Midbrain (tissue), 1 donor: ENCODE results near the gene BET1L.

Experiments
- DNase-seq: peaks from one replicate; lab custom pipeline; 2025; lab: John Stamatoyannopoulos, UW

Gene BET1L

DNA sequence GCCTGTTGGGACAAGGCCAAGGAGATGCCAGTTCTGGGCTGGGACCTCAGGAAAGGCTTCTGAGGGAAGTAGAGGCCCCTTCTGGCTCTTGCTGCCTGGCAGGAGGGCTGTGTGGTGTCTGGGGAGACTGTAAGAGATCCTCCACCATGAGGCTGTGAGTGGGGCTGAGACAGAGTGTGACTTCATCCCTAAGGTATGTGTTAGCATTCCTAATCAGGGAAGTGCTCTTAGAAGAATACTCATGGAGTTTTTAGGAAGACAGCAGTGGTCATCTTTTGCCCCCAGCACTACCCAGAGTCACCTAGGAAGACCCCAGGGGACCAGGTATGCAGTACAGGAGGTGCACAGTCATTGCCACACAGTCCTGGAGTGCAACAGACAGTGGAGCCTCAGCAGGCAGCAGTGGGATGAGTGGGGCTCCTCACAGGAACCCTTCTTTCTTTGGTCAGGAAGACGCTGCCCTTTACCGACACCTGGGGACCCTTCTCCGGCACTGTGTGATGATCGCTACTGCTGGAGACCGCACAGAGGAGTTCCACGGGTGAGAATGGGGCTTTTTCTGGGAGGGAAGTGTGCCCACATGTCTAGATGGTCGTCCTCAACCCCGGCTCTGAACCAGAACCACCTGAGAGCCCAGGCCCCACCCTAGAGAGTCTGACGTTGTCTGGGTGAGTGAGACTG, 3.1 kb upstream of the BET1L start:
- no peak for DNase-seq

GRCh38 chr11:209275-210121, 2.3 kb upstream of the BET1L start:
- DNase-seq = no peak

- no peak for DNase-seq
These were observed 1.7 kb upstream of the BET1L start for GRCh38 chr11:208917-209260.

- DNase-seq = peak; percentile 76
These were observed 1.1 kb upstream of the BET1L start for GRCh38 chr11:208181-208916.

DNA sequence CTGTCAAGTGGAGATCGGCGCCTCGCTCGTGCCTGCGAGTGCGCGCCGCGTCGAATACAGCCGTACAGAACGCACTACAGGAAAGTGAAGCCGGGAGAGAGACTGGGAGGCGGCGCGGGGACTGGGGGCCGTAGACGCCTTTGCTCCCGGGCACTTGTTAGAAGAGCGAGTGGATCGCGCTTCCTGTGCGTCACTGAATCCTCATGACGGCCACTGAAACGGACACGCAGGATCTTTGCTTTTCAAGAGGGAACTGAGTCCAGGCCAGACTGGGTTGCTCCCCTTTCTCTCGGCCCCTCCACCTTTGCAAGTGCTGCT, 623 bp upstream of the BET1L start:
- no peak for DNase-seq

DNA sequence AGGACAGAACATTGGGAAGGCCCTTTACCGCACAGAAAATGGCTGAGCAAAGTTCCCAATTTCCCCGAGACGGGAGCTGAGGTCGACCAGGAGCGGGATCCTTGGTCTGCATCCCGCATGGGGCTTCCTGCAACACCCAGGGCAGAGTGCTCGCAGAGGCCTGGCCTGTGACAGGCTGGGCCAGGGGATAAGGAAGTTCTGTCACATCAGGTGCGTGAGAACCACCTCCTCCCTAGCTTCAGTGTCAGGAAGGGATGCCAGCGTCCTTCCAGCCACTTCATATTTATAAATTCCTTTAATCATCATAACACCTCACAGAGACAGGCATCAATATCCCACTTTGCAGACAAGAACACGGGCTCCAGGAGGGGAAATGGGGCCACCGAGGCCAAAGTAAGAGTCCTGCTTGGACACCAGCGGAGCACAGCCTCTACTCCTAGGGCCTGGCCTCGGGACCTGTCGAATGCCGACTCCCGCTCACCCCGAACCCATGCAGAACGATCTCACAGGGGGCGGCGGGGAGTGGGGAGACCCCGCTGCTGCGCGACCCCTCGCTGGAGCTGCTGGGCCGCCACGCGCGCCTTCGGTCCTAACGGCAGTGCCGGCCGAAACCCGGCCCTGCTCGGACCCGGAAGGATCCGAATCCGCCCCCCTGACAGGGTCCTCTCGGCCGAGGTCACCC, 532 bp downstream of the BET1L start:
- DNase-seq = no peak

GRCh38 chr11:206002-206384, 1.2 kb downstream of the BET1L start:
- DNase-seq = no peak

- no peak for DNase-seq
These were observed 1.8 kb downstream of the BET1L start for GRCh38 chr11:205221-206001.

DNA sequence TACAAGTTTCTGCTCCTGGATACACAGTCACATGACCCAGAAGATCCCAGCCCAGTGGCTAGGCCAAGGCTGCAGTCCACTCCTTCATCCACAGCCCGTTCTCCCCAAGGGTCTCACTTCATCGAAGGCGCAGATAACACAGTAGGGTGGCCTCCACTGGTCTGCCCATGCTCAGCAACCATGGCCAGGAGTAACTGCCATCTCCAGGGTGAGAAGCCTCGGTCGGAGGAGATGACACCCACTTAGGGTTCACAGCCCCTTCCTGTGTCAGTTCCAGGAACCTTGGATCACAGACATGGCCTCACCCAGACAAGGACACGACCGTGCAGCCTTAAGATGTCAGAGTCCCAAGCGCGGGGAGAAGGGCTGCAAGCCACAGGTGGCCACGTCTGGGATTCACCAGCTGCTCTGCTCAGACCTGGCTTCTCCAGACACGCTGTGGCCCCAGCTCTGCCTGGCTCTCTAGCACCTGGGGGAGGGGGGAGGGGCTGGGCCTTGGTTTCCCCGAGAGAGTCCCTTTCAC, 2.6 kb downstream of the BET1L start:
- no peak for DNase-seq

DNA sequence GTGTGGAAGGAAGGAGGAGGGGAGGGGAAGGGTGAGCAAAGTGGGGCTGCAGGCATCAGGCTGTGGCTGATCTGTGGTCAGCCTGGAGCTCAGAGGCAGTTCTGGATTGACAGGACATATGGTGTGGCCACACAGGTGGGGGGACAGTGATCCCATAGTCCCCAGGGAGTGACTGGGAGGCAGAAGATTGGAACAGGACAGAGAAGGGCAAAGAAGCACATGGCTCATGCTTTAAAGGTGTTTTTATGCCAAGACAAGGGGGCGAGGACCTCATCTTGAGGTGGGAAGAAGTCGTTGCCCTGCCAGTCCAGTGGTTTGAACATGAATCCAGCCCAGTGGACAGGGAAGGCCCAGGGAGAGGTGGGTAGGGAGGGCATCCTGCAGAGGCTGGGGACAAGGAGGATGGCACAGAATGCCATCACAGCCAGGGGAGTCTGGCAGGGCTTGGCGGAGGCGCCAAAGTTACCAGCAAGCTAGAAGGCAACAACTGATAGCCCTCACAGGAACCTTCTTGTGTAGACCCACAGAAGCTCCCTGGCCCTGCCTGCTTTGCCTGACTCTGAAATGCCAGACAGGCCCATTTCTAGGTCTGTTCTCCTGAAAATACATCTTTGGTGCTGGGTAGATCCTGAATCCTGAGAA, 3.1 kb downstream of the BET1L start:
- DNase-seq = no peak

- DNase-seq = no peak
These were observed 3.9 kb downstream of the BET1L start for GRCh38 chr11:203056-203944.

DNA sequence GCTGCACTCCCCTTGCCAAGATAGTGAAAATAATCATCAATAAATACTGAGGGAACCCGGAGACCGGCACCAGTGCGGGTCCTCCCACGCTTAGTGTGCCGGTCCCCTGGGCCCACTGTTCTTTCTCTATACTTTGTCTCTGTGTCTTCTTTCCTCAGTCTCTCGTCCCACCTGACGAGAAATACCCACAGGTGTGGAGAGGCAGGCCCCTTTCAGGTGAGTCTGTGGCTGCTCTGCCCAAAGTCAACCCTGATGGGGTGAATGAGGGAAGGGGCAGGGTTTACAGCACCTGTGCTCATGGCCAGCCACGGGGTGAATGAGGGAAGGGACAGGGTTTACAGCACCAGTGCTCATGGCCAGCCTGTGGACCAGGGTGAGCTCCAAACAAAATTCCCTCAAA, 4.7 kb downstream of the BET1L start:
- DNase-seq = no peak

DNA sequence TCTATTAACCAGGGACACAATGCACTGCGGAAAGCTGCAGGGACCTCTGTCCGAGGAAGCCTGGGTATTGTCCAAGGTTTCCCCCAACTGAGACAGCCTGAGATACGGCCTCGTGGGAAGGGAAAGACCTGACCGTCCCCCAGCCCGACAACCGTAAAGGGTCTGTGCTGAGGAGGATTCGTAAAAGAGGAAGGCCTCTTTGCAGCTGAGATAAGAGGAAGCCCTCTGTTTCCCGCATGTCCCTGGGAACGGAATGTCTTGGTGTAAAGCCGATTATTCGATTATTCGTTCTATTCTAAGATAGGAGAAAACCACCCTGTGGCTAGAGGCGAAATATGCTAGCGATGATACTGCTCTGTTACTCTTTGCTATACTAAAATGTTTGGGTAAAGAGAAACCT, 5.2 kb downstream of the BET1L start:
- DNase-seq = no peak

GRCh38 chr11:200224-201003, 6.8 kb downstream of the BET1L start:
- DNase-seq = no peak

DNA sequence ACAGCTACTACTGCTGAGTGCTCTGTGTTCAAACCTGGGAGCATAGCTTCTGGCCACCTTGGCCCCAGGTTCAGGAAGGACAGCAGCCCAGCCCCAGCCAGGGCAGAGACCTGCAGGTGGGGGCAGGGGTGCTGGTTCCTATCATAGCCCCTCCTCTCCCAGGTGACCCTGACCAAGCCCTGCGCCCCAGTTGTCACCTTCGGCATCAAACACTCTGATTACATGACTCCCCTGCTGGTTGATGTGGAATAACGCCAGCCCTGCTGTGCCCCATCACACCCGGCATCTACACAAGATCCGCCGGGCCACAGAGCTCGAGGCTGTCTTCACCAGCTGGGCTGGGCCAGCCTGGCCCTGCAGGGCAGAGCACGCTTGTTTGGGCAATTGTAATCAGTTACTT, 7.4 kb downstream of the BET1L start:
- no peak for DNase-seq

- no peak for DNase-seq
These were observed 8.1 kb downstream of the BET1L start for GRCh38 chr11:199004-199581.

DNA sequence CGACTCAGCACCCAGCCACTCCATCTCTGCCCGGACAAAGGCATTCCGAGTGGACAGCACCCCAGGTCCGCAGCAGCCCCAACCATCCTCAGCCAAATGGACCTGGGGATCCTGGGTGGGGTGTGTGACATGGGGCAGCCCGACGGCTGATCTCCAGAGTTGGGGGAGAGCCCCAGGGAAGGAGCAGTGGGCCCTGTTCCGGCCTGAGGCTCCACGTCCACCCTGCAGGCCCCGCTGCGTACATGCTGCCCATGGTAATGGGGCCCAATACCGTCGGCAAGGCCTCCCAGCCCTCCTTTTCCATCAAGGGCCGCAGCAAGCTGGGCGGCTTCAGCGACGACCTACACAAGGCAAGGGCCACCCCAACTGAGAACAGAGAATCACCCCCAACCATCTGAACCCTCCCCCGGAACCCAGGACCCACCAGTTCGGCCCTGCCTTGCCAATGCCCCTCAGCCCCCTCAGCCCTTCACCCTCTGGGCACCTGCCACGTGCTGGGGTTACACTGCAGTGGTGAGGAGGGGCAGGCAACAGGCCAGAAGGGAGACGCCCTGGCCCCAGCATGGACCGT, 8.9 kb downstream of the BET1L start:
- no peak for DNase-seq

DNA sequence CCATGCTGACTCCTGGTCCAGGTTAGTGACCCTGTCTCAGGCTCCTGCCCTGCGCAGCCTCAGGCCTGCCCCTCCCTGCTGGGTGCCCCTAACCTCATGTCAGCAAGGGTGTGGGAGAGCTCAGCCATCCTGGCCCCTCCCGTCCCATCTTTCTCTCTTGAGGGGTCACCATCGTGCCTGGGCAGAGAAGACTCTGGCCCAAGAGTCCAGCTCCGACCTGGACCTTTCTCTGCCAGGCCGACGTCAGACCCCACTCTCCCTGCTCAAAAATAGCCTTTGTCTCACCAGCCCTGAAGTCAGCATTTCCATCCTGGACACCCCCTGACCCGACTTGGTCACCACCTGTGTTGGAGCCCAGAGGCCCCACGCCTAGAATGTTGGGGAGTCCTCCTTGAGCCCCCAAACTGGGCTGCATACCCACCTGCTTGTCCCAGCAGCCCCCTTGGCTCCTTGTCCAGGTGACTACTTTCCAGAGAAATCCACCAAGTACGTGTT, 9.4 kb downstream of the BET1L start:
- no peak for DNase-seq
